ENCODE measurements around the gene FGD5. TPM values are rescaled to one million over a fixed set of nuclear protein-coding genes. Genes with fewer than 3 reads are reported as not detected.

FGD5 gene
- polyA plus RNA-seq, 3 donors: 0.03 TPM; not detected in 2

GRCh38 chr3:14822670-14823390 is 4.1 kb downstream of the FGD5 start:
- H3K27ac ChIP-seq (ENCODE audit: low read depth in 1 of 2, low read length in 2 of 2): peak overlapping the region in 1 of 2 donors; percentile 50

DNA sequence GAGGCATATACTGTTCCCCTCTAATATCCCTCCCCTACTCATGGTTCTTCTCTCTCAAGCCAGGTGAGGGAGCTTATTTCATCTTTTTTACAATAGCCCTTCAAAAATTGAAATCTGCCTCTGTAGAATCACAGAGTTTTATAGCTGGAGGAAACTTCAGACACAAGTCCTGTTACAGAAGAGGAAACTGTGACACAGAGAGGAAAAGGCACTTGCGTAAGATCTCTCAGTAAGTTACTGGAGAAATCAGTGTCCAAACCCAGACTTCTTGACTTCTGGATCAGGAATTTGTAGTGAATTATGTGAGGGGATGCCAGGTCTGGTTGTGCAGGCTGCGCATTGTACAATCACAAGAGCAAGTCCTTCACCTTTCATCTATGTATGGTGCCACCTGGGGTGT is 4.6 kb downstream of the FGD5 start:
- Mint-ChIP-seq H3K4me1 (peaks cover 19% of the 10 kb centered on the region), H3K4me3 (peak overlapping the region in 1 of 2 donors; percentile 68), H3K27ac (peak overlapping the region in 6 of 7 donors; percentile 2 to 82 (median 21)), H3K36me3 (no peaks in the 10 kb centered on the region), H3K27me3 (ENCODE audit: low read depth in 3 of 3) (peaks cover 3 to 11% (median 10%) of the 10 kb centered on the region in 3 donors), H3K9me3 (no peaks in the 10 kb centered on the region)
- peaks cover 18 to 19% of the 10 kb centered on the region in 2 donors for H3K4me1 ChIP-seq (ENCODE audit: control insufficient read depth in 1 of 2, insufficient read depth in 2 of 2, low read length in 2 of 2)
- H3K4me3 ChIP-seq (replicated peaks in 1 of 3; ENCODE audit: low read depth in 2 of 3, low read length in 3 of 3): peak overlapping the region in 1 of 3 experiments; percentile 24
- H3K36me3 ChIP-seq (replicated peaks in 1 of 2; ENCODE audit: control insufficient read depth in 1 of 2, insufficient read depth in 2 of 2, low read length in 2 of 2): no peaks in the 10 kb centered on the region
- no peaks in the 10 kb centered on the region for H3K27me3 ChIP-seq (ENCODE audit: control insufficient read depth in 2 of 2, insufficient read depth in 2 of 2, low read length in 2 of 2)
- H3K9ac ChIP-seq (ENCODE audit: insufficient read depth, low read length, poor library complexity, severe bottlenecking): no peak overlapping the region
- WGBS (ENCODE audit: insufficient coverage): 0% methylated on average over 1 of the region's 2 CpGs
- H3K4me2 ChIP-seq (replicated peaks; ENCODE audit: extremely low read depth, low read length, poor library complexity, severe bottlenecking): peak overlapping the region; percentile 34
- H3K9me3 ChIP-seq (replicated peaks in 1 of 2; ENCODE audit: control insufficient read depth in 1 of 2, insufficient read depth in 1 of 2, low read length in 2 of 2): no peaks in the 10 kb centered on the region
- no peaks in the 10 kb centered on the region for H4K20me1 ChIP-seq (ENCODE audit: insufficient read depth, low read length)
- intact Hi-C loops (cut with micrococcal nuclease): no loop called here
- H2AFZ ChIP-seq (ENCODE audit: insufficient read depth, low read depth, low read length, poor library complexity, severe bottlenecking): no peak overlapping the region
- TF ChIP-seq, protein P1, sequence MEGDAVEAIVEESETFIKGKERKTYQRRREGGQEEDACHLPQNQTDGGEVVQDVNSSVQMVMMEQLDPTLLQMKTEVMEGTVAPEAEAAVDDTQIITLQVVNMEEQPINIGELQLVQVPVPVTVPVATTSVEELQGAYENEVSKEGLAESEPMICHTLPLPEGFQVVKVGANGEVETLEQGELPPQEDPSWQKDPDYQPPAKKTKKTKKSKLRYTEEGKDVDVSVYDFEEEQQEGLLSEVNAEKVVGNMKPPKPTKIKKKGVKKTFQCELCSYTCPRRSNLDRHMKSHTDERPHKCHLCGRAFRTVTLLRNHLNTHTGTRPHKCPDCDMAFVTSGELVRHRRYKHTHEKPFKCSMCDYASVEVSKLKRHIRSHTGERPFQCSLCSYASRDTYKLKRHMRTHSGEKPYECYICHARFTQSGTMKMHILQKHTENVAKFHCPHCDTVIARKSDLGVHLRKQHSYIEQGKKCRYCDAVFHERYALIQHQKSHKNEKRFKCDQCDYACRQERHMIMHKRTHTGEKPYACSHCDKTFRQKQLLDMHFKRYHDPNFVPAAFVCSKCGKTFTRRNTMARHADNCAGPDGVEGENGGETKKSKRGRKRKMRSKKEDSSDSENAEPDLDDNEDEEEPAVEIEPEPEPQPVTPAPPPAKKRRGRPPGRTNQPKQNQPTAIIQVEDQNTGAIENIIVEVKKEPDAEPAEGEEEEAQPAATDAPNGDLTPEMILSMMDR (IDR thresholded peaks at IDR 0.05): no peak
- peak overlapping the region in 1 of 2 donors; percentile 50 for H3K27ac ChIP-seq (ENCODE audit: low read depth in 1 of 2, low read length in 2 of 2)
- peak; percentile 33 to 73 (median 52) for DNase-seq
- no peaks in the 10 kb centered on the region for H3K79me2 ChIP-seq (ENCODE audit: insufficient read depth, low read length)

More at GRCh38 chr3:14822670-14823390, 4.1 kb downstream of the FGD5 start:
- 80% methylated on average over 1 of the region's 12 CpGs for WGBS (ENCODE audit: insufficient coverage)
- H3K36me3 Mint-ChIP-seq: no peaks in the 10 kb centered on the region
- peaks cover 18 to 19% of the 10 kb centered on the region in 2 donors for H3K4me1 ChIP-seq (ENCODE audit: control insufficient read depth in 1 of 2, insufficient read depth in 2 of 2, low read length in 2 of 2)
- H3K9me3 ChIP-seq (replicated peaks in 1 of 2; ENCODE audit: control insufficient read depth in 1 of 2, insufficient read depth in 1 of 2, low read length in 2 of 2): no peaks in the 10 kb centered on the region
- peaks cover 19% of the 10 kb centered on the region for H3K4me1 Mint-ChIP-seq
- intact Hi-C loops (cut with micrococcal nuclease): no loop called here
- no peaks in the 10 kb centered on the region for H3K9me3 Mint-ChIP-seq
- peak overlapping the region; percentile 34 for H3K4me2 ChIP-seq (replicated peaks; ENCODE audit: extremely low read depth, low read length, poor library complexity, severe bottlenecking)
- H2AFZ ChIP-seq (ENCODE audit: insufficient read depth, low read depth, low read length, poor library complexity, severe bottlenecking): no peak overlapping the region
- peak overlapping the region in 1 of 2 donors; percentile 68 for H3K4me3 Mint-ChIP-seq
- peak overlapping the region in 5 of 7 donors; percentile 2 to 82 (median 16) for H3K27ac Mint-ChIP-seq
- no peaks in the 10 kb centered on the region for H3K27me3 ChIP-seq (ENCODE audit: control insufficient read depth in 2 of 2, insufficient read depth in 2 of 2, low read length in 2 of 2)
- TF ChIP-seq, protein P1 (IDR thresholded peaks at IDR 0.05): no peak
- H3K79me2 ChIP-seq (ENCODE audit: insufficient read depth, low read length): no peaks in the 10 kb centered on the region
- H3K9ac ChIP-seq (ENCODE audit: insufficient read depth, low read length, poor library complexity, severe bottlenecking): no peak overlapping the region
- H3K27me3 Mint-ChIP-seq (ENCODE audit: low read depth in 3 of 3): peaks cover 3 to 11% (median 10%) of the 10 kb centered on the region in 3 donors
- no peaks in the 10 kb centered on the region for H4K20me1 ChIP-seq (ENCODE audit: insufficient read depth, low read length)
- H3K4me3 ChIP-seq (replicated peaks in 1 of 3; ENCODE audit: low read depth in 2 of 3, low read length in 3 of 3): peak overlapping the region in 1 of 3 experiments; percentile 24
- DNase-seq: peak; percentile 12 to 16 (median 14)
- no peaks in the 10 kb centered on the region for H3K36me3 ChIP-seq (replicated peaks in 1 of 2; ENCODE audit: control insufficient read depth in 1 of 2, insufficient read depth in 2 of 2, low read length in 2 of 2)
